Right lung (tissue), 5 donors: Measurements from ENCODE around the gene RFTN2. TPM values are rescaled to one million over a fixed set of nuclear protein-coding genes. Genes with fewer than 3 reads are reported as not detected.
"Not testable (repeated sequence)": the region's sequence is repeated elsewhere in the genome, so short reads cannot be mapped to it uniquely, and the experiment has no call there.

Experiments
- DNase-seq, 2 donors: peaks; one replicate each; pipeline ENCODE4 v3.0.0-alpha.2; 2013
- polyA plus RNA-seq, 5 donors: library from polyadenylated mRNA; unstranded; fragments of 120-200 nt; gene quantifications; one replicate each; pipeline versions ENCODE4 v1.2.1 to v1.2.3, GENCODE V29; 2013; ENCODE audit warnings: inconsistent platforms in 1 of 5, low replicate concordance in 1 of 5; ENCODE audit not compliant: insufficient read length in 5 of 5, insufficient read depth in 1 of 5

The RFTN2 gene
- polyA plus RNA-seq, 5 donors = 17.7 to 35.5 (median 21.3) TPM

DNA sequence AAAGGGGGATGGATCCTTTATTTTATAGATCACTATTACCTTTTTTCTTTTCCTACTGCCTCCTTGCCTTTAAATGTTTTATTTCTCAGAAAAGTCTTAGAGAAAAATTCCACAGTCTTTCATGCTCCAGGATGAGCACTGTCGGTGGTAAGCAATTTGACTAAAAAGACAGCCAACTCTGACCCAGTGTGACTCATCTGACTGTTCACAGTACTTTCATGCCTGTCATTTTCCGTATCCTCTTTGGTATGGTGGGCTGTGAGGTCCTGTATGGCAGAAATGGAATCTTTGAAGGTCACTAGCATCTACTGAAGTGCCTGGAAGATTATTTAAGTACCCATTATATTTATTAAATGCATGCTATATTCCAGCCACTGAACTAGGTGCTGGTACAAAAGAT is 2.1 kb upstream of the RFTN2 start:
- DNase-seq = no peak

DNA sequence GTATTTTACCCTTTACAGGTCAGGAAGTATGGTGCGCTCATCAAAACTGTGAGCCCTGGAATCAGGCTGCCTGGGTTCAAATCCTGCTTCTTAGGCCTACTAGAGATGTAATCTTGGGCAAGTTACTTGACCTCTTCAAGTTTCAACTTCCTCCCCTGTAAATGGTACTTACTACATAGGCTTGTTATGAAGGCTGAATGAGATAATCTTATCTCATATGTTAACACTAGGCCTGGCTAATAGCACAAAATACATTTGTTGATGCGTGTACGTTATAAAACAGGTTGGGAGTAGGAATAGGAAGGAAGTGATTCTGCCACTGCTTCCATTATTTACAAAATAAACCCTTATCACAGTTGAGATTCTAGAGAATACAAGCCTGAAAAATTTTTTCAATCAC is 1.7 kb upstream of the RFTN2 start:
- DNase-seq = no peak

DNA sequence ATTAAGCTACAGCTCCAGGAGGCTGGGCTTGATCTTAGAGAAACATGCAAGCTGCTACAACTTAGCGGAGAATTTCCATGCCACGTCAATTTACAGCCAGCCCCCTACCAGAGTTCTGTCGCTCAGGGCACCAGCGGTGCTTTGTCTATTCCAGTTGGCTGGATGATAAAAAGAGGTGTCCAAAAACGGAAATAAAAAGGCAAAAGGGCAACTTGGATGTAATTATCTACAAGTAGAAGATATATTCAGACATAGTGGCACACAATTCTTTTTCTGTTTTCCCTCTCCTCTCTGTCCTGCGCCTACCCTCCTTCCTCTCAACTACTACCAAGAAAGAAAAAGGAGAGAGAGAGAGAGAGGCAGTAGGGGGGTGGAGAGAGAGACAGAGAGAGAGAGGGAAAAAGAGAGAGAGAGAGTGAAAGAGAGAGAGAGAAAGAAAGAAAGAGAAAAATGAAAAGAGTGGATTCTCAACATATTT is 363 bp upstream of the RFTN2 start:
- peak; percentile 79 to 85 for DNase-seq

DNA sequence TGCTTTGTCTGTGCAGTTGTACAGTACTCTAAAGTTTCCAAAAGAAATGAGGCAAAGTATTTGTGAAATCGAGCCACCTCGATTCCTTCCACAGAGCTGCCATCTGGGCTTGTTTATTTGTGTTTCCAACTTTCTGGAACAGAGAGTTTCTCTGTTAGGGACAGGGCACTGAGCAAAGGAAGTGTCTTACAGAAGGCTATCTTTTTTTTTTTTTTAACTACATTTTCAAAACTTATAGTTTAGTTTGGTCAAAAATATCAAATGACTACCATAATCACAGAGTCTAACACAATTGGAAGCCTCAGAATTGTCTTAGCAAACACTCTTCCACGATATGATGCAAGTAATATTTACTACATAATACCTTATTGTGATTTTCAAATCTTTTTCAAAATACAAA is 796 bp downstream of the RFTN2 start:
- DNase-seq = peak; percentile 34 to 51

DNA sequence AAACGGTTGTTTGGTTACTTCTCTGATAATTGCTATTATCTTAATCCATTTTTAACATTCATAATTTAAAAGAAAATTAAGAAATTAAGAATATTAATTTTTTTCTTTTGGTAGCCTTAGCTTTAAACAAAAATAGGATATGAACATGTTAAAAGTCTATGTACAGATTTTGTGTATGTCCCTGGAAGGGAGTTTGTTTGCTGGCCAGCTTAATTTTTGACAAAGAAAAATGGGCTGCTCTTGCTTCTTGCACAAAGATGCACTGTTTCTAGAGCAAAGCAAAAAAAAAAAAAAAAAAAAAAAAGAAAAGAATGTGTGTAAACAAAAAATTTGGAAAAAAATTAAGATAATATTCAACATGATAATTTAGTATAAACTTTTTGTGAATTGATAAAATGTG is 1.3 kb downstream of the RFTN2 start:
- DNase-seq = peak in 1 of 2 donors; percentile 12

DNA sequence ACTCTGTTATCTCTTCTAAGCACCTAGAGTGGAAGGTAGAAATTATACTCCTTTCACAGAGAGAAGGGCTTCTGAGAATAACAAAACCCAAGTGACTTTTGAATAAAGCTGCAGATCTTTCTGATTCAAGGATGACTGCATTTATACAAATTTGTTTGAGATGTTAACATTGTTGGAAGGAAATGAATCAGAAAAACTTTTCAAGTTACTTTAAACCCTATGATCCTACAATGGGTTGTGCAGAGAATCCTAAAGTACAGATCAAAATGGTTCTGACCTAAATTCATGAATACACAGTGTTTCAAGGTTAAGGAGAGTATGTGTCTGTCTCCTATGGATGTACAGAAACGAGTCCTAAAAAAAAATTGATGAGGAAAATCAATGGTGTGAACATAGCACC is 1.8 kb downstream of the RFTN2 start:
- peak in 1 of 2 donors; percentile 10 for DNase-seq

DNA sequence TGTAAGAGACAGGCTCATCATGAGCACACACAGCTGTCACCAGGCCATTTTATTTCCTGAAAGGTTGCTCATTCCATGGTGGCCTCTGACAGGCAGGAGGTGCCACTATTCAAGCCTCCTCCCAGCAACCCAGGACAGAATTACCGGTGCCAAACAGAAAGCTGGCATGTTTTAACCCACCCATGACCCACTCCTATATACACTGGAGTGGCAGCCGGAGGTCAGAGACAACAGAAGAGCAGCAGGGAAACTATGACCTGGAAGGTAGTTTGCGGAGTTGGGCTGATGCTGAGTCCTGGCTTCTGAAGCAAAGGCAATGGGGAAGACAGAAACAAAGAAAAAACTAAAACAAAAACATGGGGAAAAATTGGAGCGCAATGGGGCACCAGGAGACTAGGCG is 2.3 kb downstream of the RFTN2 start:
- peak; percentile 5 to 9 for DNase-seq

DNA sequence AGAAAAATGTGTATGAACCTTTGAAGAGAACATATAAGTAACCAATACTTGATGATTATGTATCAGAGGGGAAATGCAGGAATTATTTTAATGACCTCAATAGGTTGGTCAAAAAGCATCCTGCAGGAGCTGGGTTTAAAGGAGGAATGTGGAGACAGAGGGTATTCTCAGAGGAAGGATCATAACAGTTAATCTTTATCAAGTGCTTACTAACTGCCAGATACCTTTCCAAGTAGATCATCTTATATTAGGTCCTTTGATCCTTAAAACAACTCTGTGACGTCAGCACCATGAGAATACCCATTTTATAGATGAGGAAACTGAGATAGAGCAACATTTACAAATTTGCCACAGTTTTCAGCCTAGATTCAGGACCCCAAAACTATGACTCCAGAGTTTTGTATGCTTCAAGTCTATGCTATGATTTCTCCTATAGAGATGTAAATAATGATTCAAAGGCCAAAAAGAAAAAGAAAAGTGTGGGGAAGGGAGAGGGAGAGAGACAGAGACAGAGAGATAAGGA is 3.0 kb downstream of the RFTN2 start:
- DNase-seq = no peak

DNA sequence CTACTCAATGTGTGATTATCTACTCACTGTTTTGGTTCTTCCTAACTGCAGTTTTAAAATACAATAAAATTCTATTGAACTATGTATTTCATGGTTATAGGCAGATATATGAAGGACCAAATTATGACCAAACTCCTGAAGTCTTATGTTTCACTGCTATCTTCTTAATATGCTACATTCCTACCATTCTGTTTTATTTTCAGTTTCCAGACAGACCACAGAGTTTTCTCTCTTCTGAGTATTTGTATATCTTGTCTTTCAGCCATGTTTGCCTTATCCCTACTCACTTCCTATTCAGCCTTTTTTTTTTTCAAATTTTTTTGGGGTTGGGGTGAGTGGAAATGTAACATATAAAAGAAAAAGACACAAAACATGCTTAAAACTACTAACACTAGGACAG is 6.3 kb downstream of the RFTN2 start:
- DNase-seq = no peak

DNA sequence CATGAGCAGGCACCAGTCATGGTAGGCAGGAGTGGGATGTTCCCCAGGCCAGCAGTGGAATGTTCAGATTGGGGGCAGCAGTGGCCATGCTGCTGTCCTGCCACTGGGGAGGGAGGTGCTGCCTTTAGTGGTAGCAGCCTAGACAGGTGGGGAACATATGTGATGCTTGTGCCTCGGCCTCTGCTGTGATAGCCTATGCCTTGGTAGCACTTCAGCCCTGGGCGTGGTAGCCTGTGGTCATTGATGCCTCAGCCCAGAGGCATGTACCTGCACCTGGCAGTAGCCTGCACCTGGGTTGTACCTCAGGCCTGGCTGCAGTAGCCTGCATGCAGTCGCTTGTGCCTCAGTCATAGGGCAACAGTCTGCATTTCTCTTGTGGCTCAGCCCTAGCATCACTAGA is 7.1 kb downstream of the RFTN2 start:
- no peak for DNase-seq

DNA sequence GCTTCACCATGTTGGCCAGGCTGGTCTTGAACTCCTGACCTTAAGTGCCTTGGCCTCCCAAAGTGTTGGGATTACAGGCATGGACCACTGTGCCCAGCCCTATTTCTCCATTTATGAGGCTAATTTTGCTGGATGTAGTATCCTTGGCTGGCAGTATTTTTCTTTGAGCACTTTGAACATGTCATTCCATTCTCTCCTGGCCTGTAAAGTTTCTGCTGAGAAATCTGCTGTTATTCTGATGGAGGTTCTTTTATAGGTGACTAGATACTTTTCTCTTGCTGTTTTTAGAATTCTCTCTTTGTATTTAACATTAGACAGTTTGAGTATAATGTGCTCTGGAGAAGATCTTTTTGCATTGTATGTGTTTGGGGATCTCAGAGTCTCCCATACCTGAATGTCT is 9.1 kb downstream of the RFTN2 start:
- no peak for DNase-seq

DNA sequence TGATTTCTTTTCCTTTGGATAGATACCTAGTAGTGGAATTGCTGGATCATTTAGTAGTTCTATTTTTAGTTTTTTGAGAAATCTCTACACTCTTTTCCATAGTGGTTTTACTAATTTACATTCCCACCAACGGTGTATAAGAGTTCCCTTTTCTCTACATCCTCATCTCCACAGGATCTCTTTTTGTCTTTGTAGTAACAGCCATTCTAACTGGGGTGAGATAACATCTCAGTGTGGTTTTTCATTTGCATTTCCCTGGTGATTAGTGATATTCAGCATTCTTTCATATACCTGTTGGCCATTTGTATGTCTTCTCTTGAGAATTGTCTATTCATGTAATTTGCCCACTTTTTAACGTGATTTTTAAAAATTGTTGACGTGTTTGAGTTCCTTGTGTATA is 13.8 kb downstream of the RFTN2 start:
- DNase-seq = no peak

DNA sequence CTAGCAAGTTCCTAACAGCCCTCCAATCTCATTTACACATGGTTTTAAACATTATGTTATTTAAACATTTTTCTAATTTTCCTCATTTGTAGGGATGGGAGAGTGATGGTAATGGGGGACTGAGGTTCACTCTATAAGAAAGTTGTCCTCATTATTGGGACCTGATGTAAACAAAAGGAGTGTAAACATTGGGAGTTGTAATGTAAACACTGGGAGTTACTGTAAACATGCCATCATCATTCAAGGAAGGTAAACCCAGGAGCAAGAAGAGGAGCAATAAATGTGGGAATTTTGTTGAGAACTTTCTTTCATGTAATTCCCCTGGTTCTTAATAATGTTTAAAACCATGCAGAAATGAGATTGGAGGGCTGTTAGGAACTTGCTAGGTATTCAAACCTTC is 17.8 kb downstream of the RFTN2 start:
- no peak for DNase-seq

DNA sequence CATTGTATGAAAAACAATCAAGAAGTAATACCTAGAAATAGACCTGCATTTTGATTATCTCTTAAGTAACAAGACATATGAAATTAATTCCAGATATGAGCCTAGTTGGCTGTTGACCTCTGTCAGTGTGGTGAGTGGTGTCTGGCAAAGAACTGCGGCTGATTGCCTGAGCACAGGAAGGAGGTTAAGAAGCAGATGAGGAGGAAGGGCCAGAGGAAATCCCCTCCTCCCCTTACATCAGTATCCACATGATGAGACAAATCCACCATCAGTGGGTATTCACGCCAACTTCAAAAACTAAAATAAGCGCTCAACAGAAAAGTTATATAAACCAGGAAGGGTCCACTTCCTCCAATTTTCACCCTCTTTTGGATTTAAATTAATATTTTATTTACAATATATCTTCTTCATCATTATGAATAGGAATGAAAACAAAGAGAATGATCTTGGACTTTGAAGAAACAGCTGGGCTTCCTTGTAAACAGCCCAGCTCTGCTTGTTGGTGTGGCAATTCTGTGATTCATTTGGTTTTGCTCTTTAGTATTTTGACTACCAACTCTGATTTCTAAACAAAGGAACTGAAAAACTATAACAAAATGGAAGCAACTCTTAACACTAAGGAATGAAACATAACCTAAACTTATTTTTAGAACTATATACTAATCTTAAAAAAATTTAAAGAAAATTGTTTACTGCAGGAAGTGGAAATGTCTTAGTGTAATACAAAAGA is 27.3 kb downstream of the RFTN2 start:
- peak in 1 of 2 donors; percentile 42 for DNase-seq

DNA sequence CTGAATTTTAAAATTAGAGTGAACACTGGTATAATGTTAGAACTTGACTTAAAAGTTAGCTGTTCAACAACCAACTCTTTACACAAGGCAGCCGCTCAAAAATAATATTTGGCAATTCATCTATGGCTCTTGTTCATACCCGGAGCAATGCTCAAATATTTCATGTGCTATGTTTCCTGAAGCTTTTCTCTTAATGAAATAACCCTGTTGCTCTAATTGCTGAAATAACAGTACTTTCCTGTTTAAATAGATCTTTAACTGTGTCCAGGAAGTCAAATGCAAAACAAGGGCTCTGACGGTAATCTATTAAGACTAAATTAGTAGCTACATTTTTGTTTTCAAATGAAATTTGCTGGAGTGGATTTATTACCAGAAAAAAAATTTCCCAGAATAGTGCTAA is 33.7 kb downstream of the RFTN2 start:
- no peak for DNase-seq

DNA sequence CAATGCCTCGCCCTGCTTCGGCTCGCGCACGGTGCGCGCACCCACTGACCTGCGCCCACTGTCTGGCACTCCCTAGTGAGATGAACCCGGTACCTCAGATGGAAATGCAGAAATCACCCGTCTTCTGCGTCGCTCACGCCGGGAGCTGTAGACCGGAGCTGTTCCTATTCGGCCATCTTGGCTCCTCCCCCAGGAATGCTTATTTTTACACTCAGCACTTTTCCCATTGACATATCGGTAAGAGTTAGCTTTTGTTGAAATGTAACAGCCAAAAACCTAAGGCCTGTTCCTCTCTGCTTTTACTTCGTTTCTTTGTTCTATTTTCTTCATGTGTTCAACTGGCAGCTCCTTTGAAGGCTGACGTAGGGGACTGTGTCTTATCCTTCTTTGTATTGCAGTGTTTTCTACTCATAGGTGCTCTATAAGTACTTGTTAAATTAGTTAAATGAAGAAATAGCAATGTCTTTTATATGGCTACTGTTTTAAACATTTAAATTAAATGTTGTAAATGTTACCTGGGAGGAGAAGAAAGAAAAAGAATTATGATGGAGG is 34.7 kb downstream of the RFTN2 start:
- DNase-seq = not testable (repeated sequence)

DNA sequence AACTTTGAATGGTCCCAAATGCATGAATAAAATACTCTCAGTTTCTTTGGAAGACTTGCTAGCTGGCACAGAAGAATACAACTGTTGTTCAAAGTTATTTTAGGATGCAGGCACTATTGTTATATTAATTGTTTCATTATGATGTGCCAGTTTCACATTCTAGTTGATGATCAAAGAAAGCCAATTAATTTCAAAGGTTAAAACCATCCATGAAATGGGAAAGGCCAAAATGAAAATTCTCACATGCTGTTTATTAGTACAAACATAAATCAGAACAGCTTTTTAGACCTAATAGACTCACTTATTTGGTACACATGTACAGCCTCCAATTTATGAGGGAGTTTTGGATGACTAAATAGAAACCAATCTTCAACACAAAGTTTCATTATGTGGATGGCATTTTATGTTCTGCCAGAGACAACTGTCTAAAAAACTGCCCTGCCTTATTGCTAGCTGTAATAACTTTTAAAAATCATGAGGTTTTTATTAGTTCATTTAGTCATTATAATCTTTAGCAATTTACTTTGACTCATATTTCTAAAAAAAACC is 42.2 kb downstream of the RFTN2 start:
- DNase-seq = no peak

DNA sequence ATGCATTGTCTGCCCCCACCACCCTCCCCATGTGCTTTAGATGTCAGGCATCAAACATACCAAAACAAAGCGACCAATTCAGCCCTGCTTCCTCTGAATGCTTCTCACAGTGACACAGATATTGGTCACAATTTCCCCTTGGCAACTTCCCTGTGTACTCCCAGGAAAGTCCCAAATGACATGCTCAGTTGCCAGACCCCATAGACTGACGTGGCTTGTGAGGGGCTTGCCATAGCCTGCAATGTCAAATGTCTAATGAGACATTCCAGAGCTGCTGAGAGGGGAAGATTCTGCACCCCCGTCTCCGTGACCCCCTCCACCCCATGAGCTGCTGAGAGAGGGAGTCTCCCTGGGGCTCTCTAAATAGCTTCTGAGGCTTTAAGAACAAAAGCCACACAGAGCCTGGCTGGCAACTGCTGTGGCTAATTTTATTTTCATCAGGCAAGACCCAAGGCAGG is 47.3 kb downstream of the RFTN2 start:
- DNase-seq = no peak

DNA sequence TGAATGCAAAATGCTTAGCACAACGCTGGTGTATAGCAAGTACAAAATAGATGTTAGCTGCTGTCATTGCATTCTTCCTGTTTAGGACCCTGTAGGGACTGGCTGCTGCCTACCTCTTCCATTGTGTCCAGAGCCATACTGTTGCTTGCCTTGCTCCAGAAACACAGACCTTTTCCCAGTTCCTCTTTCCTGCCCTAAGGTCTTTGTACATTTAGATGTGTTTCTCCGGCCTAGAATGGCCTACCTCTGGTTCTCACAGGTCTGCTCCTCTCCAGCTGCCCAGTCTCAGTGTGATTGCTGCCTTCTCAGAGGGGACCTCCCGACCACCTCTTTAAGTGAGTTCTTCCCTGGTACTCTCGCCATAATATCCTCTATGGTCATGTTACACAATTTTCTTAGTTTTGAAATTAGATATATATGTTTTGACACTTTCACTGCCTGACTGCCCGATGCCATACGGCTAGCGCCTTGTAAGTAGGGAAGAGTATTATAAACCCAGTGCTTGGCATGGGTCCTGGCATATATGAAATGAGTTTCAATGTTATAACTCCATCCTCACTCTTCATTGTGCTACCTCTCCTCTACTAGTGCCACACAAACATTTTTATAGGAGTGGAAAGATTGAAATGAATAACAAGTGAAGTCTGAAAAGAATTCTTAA is 48.3 kb downstream of the RFTN2 start:
- DNase-seq = no peak

DNA sequence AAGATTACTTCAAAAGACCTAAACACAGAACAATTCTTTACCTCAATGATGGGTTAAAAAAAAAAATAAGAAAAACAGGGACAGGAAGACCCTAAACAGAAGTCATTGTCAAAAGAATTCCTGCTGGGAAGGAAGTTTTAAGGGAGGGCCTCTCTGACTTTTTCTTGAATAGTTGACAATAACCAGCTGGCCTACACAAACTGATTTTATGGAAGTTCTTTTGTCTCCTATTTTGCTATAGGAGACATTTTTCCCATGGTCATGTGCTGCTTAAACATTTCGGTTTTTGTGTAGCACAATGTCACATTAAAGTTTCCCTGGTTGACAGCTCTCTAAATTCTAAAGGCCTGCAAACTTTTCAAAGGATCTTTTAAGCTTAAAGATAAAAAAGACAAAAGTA is 55.3 kb downstream of the RFTN2 start:
- DNase-seq = no peak

DNA sequence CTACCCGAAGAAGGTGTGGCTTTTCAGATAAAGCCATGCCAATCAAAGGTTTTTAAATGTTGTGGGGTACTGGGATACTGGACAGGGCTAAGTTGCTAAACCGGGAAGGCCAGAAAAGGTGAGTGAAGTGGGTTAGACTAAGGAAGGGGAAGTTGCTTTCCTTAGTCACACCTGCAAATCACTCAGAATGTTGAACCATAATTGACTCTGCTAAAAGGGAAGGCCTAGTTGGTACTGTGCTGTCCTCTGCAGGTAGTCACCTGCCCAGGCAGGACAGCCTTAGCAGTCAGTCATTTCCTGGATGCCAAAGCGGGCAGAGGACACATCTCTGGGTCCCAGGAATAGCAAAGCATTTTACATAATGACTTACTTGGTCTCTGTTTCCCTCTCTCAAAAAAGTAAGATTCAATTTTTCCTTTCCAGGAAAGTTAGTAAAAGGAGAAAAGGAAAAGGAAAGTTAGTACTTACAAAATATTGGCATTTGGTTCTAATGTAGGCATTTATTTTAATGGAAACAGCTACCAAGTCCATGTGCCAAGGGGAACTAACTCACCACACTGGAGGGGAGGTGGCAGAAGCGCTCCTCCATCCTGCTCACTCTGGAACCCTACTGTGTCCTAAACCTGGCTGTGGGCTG is 60.3 kb downstream of the RFTN2 start:
- no peak for DNase-seq

DNA sequence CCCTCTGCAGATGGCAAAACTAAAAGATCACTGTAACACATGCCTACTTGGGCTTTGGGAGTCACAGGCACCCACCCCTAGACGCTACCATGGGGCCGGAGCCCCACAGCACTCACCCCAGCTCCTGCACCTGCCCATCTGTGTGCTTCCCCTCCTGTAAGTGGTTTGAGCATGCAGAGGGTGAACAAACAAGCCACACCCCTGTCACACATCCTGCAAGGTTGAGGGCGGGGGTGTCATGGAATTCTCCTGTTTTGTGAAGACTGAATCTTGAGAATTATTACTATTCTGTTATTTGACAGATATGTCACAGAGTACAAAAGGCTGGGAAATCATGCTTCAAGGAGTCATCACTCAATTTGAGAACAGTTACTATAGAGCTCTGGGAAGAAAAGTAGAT is 60.9 kb downstream of the RFTN2 start:
- DNase-seq = no peak
